HepG2 (cell line): Measurements from ENCODE around the gene ASB4. TPM values are rescaled to one million over a fixed set of nuclear protein-coding genes. Genes with fewer than 3 reads are reported as not detected.

ENCODE experiments used
- ATAC-seq: fragments of 200-7000 bp; cut with Tn5 transposase; 3 replicates; pipeline ENCODE4 v1.9.1; 2020; ENCODE audit warnings: mild to moderate bottlenecking, moderate library complexity
- BruUV-seq: library from RNA; stranded (reverse); fragments of 400-500 nt; replicated peaks from 2 replicates; lab custom pipeline; 2021; lab: Mats Ljungman, UMichigan
- CTCF ChIA-PET: fragments of 300-600 bp; formaldehyde crosslinking; extraction: SDS; loops from one replicate; lab custom pipeline; 2021; ENCODE audit warnings: low total read pairs, inconsistent platforms, low intra/inter-chr PET ratio; lab: Yijun Ruan, JAX
- POLR2A ChIA-PET: fragments of 350-600 bp; sonication (Branson Sonifier 250); formaldehyde crosslinking; loops from one replicate; lab custom pipeline; 2020; ENCODE audit warnings: antibody characterized with exemption, inconsistent platforms; lab: Yijun Ruan, JAX
- DNase-seq: peaks from one replicate; pipeline ENCODE4 v3.0.0-alpha.2; 2015; ENCODE audit warnings: low spot score
- FAIRE-seq: peaks from 3 replicates; lab custom pipeline; 2011; peaks lifted over from hg19 to GRCh38; lab: Jason Lieb, UNC
- H2AFZ ChIP-seq: one replicate; pipeline ENCODE4 v1.6.1; 2011; ENCODE audit warnings: low read length, inconsistent platforms
- H3K27ac ChIP-seq: fragments of 300-600 bp; 3 replicates; pipeline ENCODE4 v1.8.0; 2011; ENCODE audit warnings: mixed run types, mild to moderate bottlenecking, mixed read lengths, low read length, inconsistent platforms; ENCODE audit not compliant: insufficient read depth; ENCODE audit errors: extremely low read length
- H3K27me3 ChIP-seq, 2 experiments: fragments of 200-600 bp in 1 of 2; 2 replicates in 1 of 2; 3 replicates in 1 of 2; pipeline versions ENCODE4 v1.6.0 to v1.8.0; 2011; ENCODE audit warnings: low read length in 2 of 2, mild to moderate bottlenecking in 2 of 2, moderate library complexity in 2 of 2, inconsistent platforms in 1 of 2; ENCODE audit not compliant: insufficient read depth in 2 of 2, control insufficient read depth in 1 of 2
- H3K36me3 ChIP-seq, 2 experiments: fragments of 200-600 bp in 1 of 2; replicated peaks in 1 of 2; 2 replicates in 1 of 2; 3 replicates in 1 of 2; pipeline versions ENCODE4 v1.5.1 to v1.8.0; 2011; ENCODE audit warnings: low read length in 2 of 2, inconsistent platforms in 1 of 2; ENCODE audit not compliant: insufficient read depth in 2 of 2, control insufficient read depth in 1 of 2
- H3K4me1 ChIP-seq: 2 replicates; pipeline ENCODE4 v1.5.1; 2012; ENCODE audit warnings: low read length, inconsistent platforms; ENCODE audit not compliant: insufficient read depth
- H3K4me2 ChIP-seq: 2 replicates; pipeline ENCODE4 v1.6.0; 2011; ENCODE audit warnings: low read depth, low read length, inconsistent platforms
- H3K4me3 ChIP-seq, 3 experiments: fragments of 200-600 bp in 1 of 3; sonication (generic), shearing (Covaris generic) in 1 of 3; replicated peaks in 1 of 3; 2 replicates each; pipeline ENCODE4 v1.5.1; 2011 to 2016; ENCODE audit warnings: low read length in 3 of 3, inconsistent platforms in 2 of 3, low read depth in 2 of 3, mild to moderate bottlenecking in 2 of 3, control low read depth in 1 of 3, mixed read lengths in 1 of 3; ENCODE audit not compliant: insufficient read depth in 1 of 3
- H3K79me2 ChIP-seq: one replicate; pipeline ENCODE4 v1.6.1; 2011; ENCODE audit warnings: low read length, inconsistent platforms; ENCODE audit not compliant: insufficient read depth
- H3K9ac ChIP-seq: 2 replicates; pipeline ENCODE4 v1.6.0; 2011; ENCODE audit warnings: mild to moderate bottlenecking, low read depth, low read length, inconsistent platforms; ENCODE audit not compliant: insufficient read depth
- H3K9me3 ChIP-seq: 2 replicates; pipeline ENCODE4 v1.5.1; 2012; ENCODE audit warnings: mild to moderate bottlenecking, low read length
- H4K20me1 ChIP-seq: 2 replicates; pipeline ENCODE4 v1.6.0; 2011; ENCODE audit warnings: inconsistent platforms, mild to moderate bottlenecking, low read length, moderate library complexity; ENCODE audit not compliant: insufficient read depth
- ATF2 ChIP-seq: sonication (generic); formaldehyde crosslinking; IDR thresholded peaks from 2 replicates; pipeline ENCODE4 v1.4.0; 2020; ENCODE audit warnings: missing genetic modification reagents
- RFX3 ChIP-seq: IDR thresholded peaks from 2 replicates; pipeline ENCODE4 v1.6.1; 2016; ENCODE audit warnings: missing biosample characterization, missing genetic modification reagents
- SNAI1 ChIP-seq: sonication (generic); formaldehyde crosslinking; IDR thresholded peaks from 2 replicates; pipeline ENCODE4 v1.5.0; 2020; ENCODE audit warnings: mild to moderate bottlenecking, missing genetic modification reagents, borderline replicate concordance
- STAT5B ChIP-seq: sonication (generic); formaldehyde crosslinking; IDR thresholded peaks from 2 replicates; pipeline ENCODE4 v1.4.0; 2020; ENCODE audit warnings: missing genetic modification reagents
- TSC22D2 ChIP-seq: sonication (generic); formaldehyde crosslinking; IDR thresholded peaks from 2 replicates; pipeline ENCODE4 v1.5.1; 2020; ENCODE audit warnings: missing genetic modification reagents, mild to moderate bottlenecking, borderline replicate concordance
- ZBTB38 ChIP-seq: sonication (generic); formaldehyde crosslinking; IDR thresholded peaks from 2 replicates; pipeline ENCODE4 v1.5.1; 2020; ENCODE audit warnings: mild to moderate bottlenecking, missing genetic modification reagents
- ZNF10 ChIP-seq: sonication (generic); formaldehyde crosslinking; IDR thresholded peaks from 2 replicates; pipeline ENCODE4 v1.4.0; 2020; ENCODE audit warnings: mild to moderate bottlenecking, low read depth, missing genetic modification reagents, borderline replicate concordance
- ZNF138 ChIP-seq: sonication (generic); formaldehyde crosslinking; IDR thresholded peaks from 2 replicates; pipeline ENCODE4 v1.5.0; 2020; ENCODE audit warnings: mild to moderate bottlenecking, low read depth, missing genetic modification reagents
- WGBS: methylation state at CpG from one replicate; pipeline ENCODE4 v1.1.6; 2017; ENCODE audit warnings: low lambda C conversion rate; 5-methylcytosine and 5-hydroxymethylcytosine counted together
- in situ Hi-C: cut with HindIII; loops from 2 replicates; pipeline ENCODE4 v1.10.0; 2017; ENCODE audit warnings: low pct_unique_long_range_greater_than_20kb; ENCODE audit not compliant: extremely low pct_ligation_motif_present
- intact Hi-C: fragments of 100-400 bp; cut with micrococcal nuclease; formaldehyde crosslinking; loops from one replicate; pipeline ENCODE4 v1.10.0; 2022; ENCODE audit not compliant: unreplicated experiment
- polyA plus RNA-seq, 8 experiments: library from polyadenylated mRNA; depleted of rRNA in 3 of 8; stranded (reverse) in 7 of 8; unstranded in 1 of 8; fragments of >200 nt; fragmentation: Illumina TruSeq in 4 of 8; extraction: Trizol in 4 of 8; gene quantifications; 2 replicates each; pipeline versions ENCODE4 v1.2.1 to v1.2.3, GENCODE V29; 2011 to 2016; ENCODE audit warnings: low read depth in 4 of 8, missing spikeins in 1 of 8, mixed read lengths in 1 of 8; ENCODE audit not compliant: insufficient read depth in 1 of 8
- total RNA-seq, 5 experiments: library from RNA; depleted of rRNA; stranded (reverse); fragments of >200 nt; fragmentation: Illumina TruSeq; extraction: Trizol; gene quantifications; 2 replicates each; pipeline ENCODE4 v1.2.3, GENCODE V29; 2016; ENCODE audit warnings: low read depth in 1 of 5

ASB4 gene
- total and polyA plus RNA-seq, 2 of the 13 experiments (the other 11 are each of a cell fraction or from before 2014, with no cell fraction given): 1.1 to 4.0 TPM

- H4K20me1 ChIP-seq: no peaks in the 10 kb centered on the region
- POLR2A ChIA-PET: no interaction called here
- H3K4me1 ChIP-seq: peaks cover 26% of the 10 kb centered on the region
- no peak overlapping the region for H3K4me3 ChIP-seq
- intact Hi-C loops: no loop called here
- FAIRE-seq (no peak), DNase-seq (no peak)
- no peaks in the 10 kb centered on the region for H3K36me3 ChIP-seq
- no peak overlapping the region for H2AFZ ChIP-seq
- no peak for TF ChIP-seq STAT5B (CRISPR knock-in tag)
- no peak for TF ChIP-seq SNAI1
- no peak for TF ChIP-seq ZNF138
- TF ChIP-seq ZBTB38: no peak
- no peak for TF ChIP-seq ZNF10
- TF ChIP-seq RFX3 (CRISPR knock-in tag): no peak
- TF ChIP-seq ATF2: no peak
- no peak for TF ChIP-seq TSC22D2 (CRISPR knock-in tag)
- TF ChIP-seq, all 625 proteins: peak for 0
- Histone ChIP-seq H3K27ac (no peak overlapping the region), H3K4me2 (peak overlapping the region; percentile 55; the same call in 1 of the 2 replicates), H3K27me3 (no peaks in the 10 kb centered on the region), H3K9ac (no peak overlapping the region), H3K79me2 (no peaks in the 10 kb centered on the region), H3K9me3 (no peaks in the 10 kb centered on the region)
- WGBS: 24% methylated on average over 3 of the region's 3 CpGs
- ATAC-seq: no peak
- in situ Hi-C loops: loop anchor here (5.0 to 25.0 kb wide), 2 partner anchors 162 to 337 kb away; no protein-coding TSS in a partner anchor
- BruUV-seq: no TSS peak
- CTCF ChIA-PET: interaction anchor here (8.1 kb wide), 1 partner anchor 162 kb away, joined by 150 read pairs; no protein-coding TSS in a partner anchor
These were observed 39.8 kb downstream of the ASB4 start for GRCh38 chr7:95525503-95525902.
